AG09319 (cell line): ENCODE results near the gene MGAT3.

Source experiments
- DNase-seq: peaks from one replicate; pipeline ENCODE4 v3.0.0-alpha.2; 2010; ENCODE audit warnings: low read depth; ENCODE audit errors: extremely low read depth
- TF ChIP-seq, protein P1 (sequence below): IDR thresholded peaks from 2 replicates; pipeline ENCODE4 v1.5.1; 2011; ENCODE audit warnings: low read depth, mild to moderate bottlenecking, inconsistent platforms, low read length, moderate library complexity

MGAT3 gene

DNA sequence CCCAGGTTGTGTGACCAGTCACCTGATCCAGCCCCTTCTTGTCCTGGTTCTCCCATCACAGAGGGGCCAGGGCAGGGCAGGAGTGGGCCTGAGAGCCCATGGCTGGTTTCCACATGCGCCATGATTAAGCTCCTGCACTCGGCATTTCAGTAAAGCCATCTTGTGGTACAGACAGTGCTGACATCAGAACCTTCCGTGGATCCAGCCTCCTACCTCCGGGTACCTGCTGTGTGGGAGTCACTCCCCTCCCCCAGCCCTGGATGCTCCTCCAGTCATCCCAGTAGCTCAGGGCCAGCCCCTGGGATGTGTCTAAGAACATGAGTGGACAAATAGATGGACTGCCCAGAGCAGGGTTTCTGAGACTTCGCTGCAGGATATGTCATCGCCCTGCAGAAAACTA, 22.1 kb upstream of the MGAT3 start:
- TF ChIP-seq, protein P1, sequence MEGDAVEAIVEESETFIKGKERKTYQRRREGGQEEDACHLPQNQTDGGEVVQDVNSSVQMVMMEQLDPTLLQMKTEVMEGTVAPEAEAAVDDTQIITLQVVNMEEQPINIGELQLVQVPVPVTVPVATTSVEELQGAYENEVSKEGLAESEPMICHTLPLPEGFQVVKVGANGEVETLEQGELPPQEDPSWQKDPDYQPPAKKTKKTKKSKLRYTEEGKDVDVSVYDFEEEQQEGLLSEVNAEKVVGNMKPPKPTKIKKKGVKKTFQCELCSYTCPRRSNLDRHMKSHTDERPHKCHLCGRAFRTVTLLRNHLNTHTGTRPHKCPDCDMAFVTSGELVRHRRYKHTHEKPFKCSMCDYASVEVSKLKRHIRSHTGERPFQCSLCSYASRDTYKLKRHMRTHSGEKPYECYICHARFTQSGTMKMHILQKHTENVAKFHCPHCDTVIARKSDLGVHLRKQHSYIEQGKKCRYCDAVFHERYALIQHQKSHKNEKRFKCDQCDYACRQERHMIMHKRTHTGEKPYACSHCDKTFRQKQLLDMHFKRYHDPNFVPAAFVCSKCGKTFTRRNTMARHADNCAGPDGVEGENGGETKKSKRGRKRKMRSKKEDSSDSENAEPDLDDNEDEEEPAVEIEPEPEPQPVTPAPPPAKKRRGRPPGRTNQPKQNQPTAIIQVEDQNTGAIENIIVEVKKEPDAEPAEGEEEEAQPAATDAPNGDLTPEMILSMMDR = no peak
- no peak for DNase-seq

GRCh38 chr22:39435616-39436015, 21.2 kb upstream of the MGAT3 start:
- DNase-seq = no peak
- TF ChIP-seq, protein P1 = no peak

- no peak for DNase-seq
Measured at GRCh38 chr22:39437791-39438704, 18.8 kb upstream of the MGAT3 start.

DNA sequence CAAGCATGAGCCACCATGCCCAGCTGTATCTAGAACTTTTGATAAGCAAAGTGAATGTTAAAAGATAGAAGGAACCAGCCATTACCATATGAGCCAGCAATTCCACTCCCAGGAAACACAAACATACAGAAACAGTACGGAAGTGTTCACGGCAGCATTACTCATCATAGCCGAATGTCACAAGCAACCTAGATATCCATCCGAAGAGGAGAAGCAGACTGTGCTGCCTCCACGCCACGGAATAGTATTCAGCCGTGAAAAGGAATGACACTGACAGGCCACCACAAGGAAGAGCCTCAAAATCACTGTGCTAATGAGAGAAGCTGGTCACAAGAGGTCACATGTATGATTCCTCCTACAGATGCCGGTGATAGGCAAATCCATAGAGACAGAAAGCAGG, 17.6 kb upstream of the MGAT3 start:
- no peak for DNase-seq
- TF ChIP-seq, protein P1 = no peak

More at GRCh38 chr22:39437791-39438704, 18.8 kb upstream of the MGAT3 start:
- TF ChIP-seq, protein P1 = no peak

DNA sequence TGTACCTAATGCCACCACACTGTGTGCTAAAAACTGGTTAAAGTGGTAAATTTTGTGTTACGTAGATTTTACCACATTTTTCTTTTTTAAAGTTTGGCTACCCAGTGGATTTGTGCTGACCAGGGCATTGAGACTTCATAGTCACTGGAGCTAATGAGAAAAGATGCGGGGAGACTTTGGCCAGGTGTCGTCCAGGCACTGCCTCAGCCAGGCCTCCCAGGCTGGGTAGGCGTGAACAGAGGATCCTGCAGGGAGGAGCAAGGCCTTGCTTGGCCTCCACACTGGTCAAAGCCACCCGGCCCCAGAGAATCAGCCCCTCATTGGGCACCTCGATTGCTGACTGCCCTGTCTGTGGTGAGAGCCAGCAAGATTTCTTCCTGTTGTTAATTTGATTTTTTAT, 13.4 kb upstream of the MGAT3 start:
- TF ChIP-seq, protein P1 = no peak
- DNase-seq = no peak

- no peak for DNase-seq
- TF ChIP-seq, protein P1 = no peak
Measured at GRCh38 chr22:39444247-39444800, 12.5 kb upstream of the MGAT3 start.

- no peak for DNase-seq
- TF ChIP-seq, protein P1 = no peak
Measured at GRCh38 chr22:39444937-39445465, 11.8 kb upstream of the MGAT3 start.
